ENCODE results near the gene NDUFS6.
"Not testable (repeated sequence)": the region's sequence is repeated elsewhere in the genome, so short reads cannot be mapped to it uniquely, and the experiment has no call there.

NDUFS6 gene

GRCh38 chr5:1787472-1788047, 13.6 kb upstream of the NDUFS6 start:
- no peak for DNase-seq (ENCODE audit: low spot score)
- TF ChIP-seq, protein P1, sequence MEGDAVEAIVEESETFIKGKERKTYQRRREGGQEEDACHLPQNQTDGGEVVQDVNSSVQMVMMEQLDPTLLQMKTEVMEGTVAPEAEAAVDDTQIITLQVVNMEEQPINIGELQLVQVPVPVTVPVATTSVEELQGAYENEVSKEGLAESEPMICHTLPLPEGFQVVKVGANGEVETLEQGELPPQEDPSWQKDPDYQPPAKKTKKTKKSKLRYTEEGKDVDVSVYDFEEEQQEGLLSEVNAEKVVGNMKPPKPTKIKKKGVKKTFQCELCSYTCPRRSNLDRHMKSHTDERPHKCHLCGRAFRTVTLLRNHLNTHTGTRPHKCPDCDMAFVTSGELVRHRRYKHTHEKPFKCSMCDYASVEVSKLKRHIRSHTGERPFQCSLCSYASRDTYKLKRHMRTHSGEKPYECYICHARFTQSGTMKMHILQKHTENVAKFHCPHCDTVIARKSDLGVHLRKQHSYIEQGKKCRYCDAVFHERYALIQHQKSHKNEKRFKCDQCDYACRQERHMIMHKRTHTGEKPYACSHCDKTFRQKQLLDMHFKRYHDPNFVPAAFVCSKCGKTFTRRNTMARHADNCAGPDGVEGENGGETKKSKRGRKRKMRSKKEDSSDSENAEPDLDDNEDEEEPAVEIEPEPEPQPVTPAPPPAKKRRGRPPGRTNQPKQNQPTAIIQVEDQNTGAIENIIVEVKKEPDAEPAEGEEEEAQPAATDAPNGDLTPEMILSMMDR (IDR thresholded peaks at IDR 0.05; ENCODE audit: extremely low read depth, insufficient read depth, missing control alignments) = no peak
- in situ Hi-C loops (cut with MboI; ENCODE audit: low pct_unique_long_range_greater_than_20kb, low sequenced_read_pairs, unreplicated experiment) = no loop called here

DNA sequence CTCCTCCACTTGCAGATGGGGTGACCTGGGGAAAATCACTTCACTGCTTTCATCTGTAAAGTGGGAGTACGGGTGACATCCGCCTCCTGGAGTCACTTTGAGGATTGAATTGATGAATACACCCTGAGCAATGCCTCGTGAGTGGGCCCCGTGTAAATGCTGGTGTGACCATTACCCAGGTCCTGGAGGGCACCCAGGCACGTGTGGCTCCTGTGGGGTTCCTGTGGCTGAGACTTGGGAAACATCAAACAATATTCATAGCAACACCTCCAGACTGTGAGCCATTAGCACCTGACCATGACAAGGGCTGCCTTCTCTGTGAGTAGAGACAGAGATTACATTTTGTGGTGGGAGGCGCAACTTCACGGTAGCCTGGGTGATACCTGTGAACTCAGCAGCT, 13.0 kb upstream of the NDUFS6 start:
- in situ Hi-C loops (cut with MboI; ENCODE audit: low pct_unique_long_range_greater_than_20kb, low sequenced_read_pairs, unreplicated experiment) = no loop called here
- no peak for DNase-seq (ENCODE audit: low spot score)
- TF ChIP-seq, protein P1 (IDR thresholded peaks at IDR 0.05; ENCODE audit: extremely low read depth, insufficient read depth, missing control alignments) = no peak

DNA sequence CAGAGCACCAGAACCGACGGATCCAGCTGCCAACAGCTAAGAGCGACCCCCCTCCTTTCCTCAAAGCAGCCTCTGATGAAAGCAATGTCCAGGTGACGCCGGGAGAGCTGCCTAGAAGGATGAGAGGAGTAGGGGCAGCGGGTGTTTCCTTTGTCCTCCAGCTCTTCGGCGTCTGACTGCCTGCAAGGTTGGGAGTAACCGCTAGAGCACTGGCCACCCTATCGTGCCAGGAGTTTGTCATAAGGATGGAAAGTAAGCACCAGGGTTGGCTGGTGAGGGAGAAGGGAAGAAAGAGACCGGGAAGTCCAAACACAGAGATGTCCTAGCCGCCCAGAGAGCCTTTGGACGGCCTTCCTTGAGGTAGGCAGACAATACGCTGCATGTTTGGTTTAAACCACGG, 12.4 kb upstream of the NDUFS6 start:
- in situ Hi-C loops (cut with MboI; ENCODE audit: low pct_unique_long_range_greater_than_20kb, low sequenced_read_pairs, unreplicated experiment) = no loop called here
- TF ChIP-seq, protein P1 (IDR thresholded peaks at IDR 0.05; ENCODE audit: extremely low read depth, insufficient read depth, missing control alignments) = no peak
- no peak for DNase-seq (ENCODE audit: low spot score)

GRCh38 chr5:1789438-1789833, 11.8 kb upstream of the NDUFS6 start:
- not testable (repeated sequence) for DNase-seq (ENCODE audit: low spot score)

GRCh38 chr5:1789834-1790471, 11.3 kb upstream of the NDUFS6 start:
- DNase-seq (ENCODE audit: low spot score) = no peak
- TF ChIP-seq, protein P1 (IDR thresholded peaks at IDR 0.05; ENCODE audit: extremely low read depth, insufficient read depth, missing control alignments) = no peak
- in situ Hi-C loops (cut with MboI; ENCODE audit: low pct_unique_long_range_greater_than_20kb, low sequenced_read_pairs, unreplicated experiment) = no loop called here

More at GRCh38 chr5:1789438-1789833, 11.8 kb upstream of the NDUFS6 start:
- in situ Hi-C loops (cut with MboI; ENCODE audit: low pct_unique_long_range_greater_than_20kb, low sequenced_read_pairs, unreplicated experiment) = not testable (repeated sequence)

GRCh38 chr5:1791176-1791575, 10.0 kb upstream of the NDUFS6 start:
- DNase-seq (ENCODE audit: low spot score) = no peak
- in situ Hi-C loops (cut with MboI; ENCODE audit: low pct_unique_long_range_greater_than_20kb, low sequenced_read_pairs, unreplicated experiment) = no loop called here
- TF ChIP-seq, protein P1 (IDR thresholded peaks at IDR 0.05; ENCODE audit: extremely low read depth, insufficient read depth, missing control alignments) = no peak

DNA sequence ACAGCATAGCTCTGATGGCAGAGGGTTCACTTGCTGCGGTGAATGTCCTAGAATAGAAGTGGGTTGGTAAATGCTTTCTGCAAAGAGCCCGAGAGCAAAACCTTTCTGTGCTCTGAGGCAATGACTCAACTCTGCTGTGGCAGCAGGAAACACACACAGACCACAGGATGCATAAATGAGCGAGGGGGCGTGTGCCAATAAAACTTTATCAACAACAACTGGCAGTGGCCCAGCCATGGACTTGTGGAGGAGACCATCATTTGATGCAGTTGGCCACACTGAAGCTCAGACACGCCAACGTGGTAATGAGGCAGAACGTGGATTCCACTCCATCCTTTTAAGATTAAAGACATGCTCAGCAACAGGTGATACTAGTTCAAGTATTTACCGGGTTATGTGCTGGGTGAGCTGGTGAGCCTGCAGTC, 8.4 kb upstream of the NDUFS6 start:
- DNase-seq (ENCODE audit: low spot score) = peak; percentile 90
- TF ChIP-seq, protein P1 (IDR thresholded peaks at IDR 0.05; ENCODE audit: extremely low read depth, insufficient read depth, missing control alignments) = no peak
- in situ Hi-C loops (cut with MboI; ENCODE audit: low pct_unique_long_range_greater_than_20kb, low sequenced_read_pairs, unreplicated experiment) = no loop called here
